ENCODE results near the gene SIRPB2.

The SIRPB2 gene

DNA sequence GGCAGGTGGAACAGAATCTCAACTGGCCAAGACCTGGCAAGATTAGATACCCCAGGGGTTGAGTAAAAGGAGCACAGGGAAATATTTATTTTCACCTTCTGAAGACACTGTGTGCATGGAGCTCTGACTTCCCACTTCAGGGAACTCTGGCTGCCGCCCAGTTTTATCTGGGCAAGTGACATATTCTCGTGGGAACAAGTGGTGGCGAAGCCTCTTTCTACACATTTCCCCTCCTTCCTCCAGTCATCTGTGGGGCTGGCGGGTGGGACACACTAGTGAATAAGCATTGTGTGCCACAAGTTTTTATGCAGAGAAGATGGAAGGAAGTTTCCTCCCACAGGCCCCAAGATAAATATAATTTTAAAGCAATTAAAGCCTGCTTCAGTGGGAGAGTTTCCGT, 48.1 kb downstream of the SIRPB2 start:
- DNase-seq (ENCODE audit: low read depth in 4 of 4, low spot score in 1 of 4), result no peak

GRCh38 chr20:1442304-1442703, 48.9 kb downstream of the SIRPB2 start:
- no peak for DNase-seq (ENCODE audit: low read depth in 4 of 4, low spot score in 1 of 4)

DNA sequence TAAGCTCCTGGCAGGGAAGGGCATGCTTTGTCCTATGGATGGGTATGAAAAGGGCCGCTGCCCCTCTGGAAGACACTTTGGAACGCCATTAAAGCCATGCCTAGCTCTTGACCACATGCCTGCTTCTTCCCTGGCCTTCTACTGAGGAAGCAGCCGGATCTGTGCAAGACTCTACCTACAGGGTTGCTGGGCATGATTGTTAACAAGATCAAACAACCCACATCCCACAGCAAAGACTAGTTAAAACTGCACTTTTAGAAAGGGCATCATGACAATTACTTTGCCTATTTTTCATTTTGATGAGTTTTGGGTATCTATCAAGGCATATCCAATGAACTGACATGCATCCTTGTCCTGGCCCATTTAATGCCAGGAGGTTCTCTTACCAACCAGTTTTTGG, 50.1 kb downstream of the SIRPB2 start:
- DNase-seq (ENCODE audit: low read depth in 4 of 4, low spot score in 1 of 4), result no peak

- no peak for DNase-seq (ENCODE audit: low read depth in 4 of 4, low spot score in 1 of 4)
Observed at GRCh38 chr20:1440024-1440423, 51.2 kb downstream of the SIRPB2 start.

DNA sequence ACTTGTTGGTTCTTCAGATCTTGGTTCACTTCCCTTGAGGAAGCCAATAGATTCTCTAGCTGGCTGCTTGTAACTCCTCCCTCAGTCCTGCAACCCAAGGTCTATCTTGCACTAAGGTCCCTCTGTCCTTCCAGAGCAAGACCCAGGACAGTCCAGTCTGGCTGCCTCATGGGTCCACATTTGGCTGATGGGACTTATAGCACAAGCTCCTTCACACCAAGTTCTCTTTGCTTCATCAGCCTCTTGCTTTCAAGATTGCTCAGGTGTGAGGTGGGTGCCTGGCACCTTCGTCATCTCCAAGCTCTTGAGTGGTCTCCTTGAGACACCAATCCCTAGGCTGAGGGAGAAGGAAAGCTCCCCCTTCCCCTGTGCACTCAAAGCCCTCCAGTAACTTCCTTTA, 52.9 kb downstream of the SIRPB2 start:
- no peak for DNase-seq (ENCODE audit: low read depth in 4 of 4, low spot score in 1 of 4)

DNA sequence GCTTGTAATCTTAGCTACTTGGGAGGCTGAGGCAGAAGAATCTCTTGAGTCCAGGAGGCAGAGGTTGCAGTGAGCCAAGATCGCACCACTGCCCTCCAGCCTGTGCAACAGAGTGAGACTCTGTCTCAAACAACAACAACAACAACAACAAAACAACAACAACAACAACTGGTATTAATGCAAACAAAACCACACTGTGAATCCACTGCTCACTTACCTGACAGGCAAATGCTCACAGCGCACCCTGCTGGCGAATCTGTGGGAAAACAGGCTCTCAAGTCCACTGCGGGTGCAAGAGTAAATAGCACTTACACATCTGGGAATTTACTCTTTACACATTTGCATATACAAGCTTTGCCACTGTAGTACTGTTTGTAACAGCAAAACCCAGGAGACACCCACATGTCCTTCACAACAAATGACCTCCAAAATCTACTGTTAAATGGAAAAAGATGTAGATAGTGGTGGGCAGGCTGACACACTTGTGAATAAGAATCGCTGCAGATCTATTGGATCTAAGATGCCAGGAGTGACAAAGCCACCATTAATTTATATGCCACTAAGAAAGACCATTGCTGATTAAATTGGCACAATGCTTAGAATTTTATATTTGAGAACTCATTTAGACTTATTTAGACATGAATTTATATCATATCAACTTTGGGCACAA, 53.9 kb downstream of the SIRPB2 start:
- peak; percentile 46 to 69 (median 59) for DNase-seq (ENCODE audit: low read depth in 4 of 4, low spot score in 1 of 4)

- no peak for DNase-seq (ENCODE audit: low read depth in 4 of 4, low spot score in 1 of 4)
Observed at GRCh38 chr20:1436263-1436662, 55.0 kb downstream of the SIRPB2 start.

- no peak for DNase-seq (ENCODE audit: low read depth in 4 of 4, low spot score in 1 of 4)
Observed at GRCh38 chr20:1435337-1435699, 55.9 kb downstream of the SIRPB2 start.

- peak in 1 of 4 experiments; percentile 29 for DNase-seq (ENCODE audit: low read depth in 4 of 4, low spot score in 1 of 4)
Observed at GRCh38 chr20:1434571-1435336, 56.5 kb downstream of the SIRPB2 start.

DNA sequence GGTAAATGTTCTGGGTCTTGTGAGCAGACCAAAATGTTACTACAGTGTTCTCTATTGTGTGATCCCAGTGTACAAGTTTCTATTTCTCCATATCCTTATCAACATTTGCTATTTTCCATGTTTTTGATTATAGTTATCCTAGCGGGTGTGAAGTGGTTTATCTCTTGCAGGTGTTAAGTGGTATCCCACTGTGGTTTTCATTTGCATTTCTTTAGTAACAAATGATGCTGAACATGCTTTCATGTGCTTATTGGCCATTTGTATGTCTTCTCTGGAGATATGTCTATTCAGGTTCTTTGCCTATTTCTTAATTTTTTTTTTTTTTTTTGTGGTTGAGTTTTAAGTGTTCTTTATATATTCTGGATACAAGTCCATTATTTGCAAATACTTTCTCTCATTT, 60.1 kb downstream of the SIRPB2 start:
- DNase-seq (ENCODE audit: low read depth in 4 of 4, low spot score in 1 of 4), result no peak

DNA sequence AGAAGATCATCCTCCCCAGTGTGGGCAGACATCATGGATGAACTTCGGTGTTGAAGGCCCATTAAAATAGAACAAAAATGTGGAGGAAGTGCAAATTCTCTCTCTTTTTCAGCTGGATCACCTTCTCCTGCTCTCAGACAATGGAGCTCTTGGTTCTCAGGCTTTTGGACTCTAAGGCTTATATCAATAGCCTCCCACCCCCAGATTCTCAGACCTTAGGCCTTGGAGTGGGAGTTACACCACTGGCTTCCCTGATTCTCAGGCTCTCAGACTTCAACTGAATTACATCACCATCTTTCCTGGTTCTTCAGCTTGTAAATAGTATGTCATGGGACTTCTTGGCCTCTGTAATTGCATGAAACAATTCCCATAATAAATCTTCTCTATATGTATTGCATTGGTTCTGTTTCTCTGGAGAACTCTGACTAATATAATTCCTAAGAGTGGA, 61.2 kb downstream of the SIRPB2 start:
- no peak for DNase-seq (ENCODE audit: low read depth in 4 of 4, low spot score in 1 of 4)

DNA sequence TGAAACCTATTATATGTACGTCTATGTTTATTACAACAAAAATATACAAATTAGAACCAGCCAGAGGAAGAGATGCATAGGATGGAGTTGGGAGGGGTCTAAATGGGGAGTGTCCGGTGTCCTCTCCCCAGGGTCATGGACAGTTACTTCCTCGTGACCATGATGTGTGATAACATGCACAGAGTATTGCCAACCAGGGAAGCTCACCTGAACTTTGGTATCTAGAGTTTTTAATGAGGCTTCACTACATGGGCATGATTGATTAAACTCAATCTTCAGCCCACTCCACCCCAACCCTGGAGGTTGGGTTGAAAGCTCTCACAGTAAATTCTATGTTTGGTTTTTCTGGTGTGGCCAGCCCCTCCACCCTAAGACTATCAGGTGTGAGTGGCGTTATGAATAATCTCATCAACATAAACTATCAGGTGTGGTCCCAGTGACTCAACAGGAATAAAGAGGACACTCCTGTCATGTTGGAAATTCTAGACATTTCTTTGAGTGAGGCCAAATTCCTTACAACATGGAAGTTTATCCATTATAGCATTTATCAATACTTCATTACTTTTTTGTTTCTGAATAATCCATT, 62.0 kb downstream of the SIRPB2 start:
- DNase-seq (ENCODE audit: low read depth in 4 of 4, low spot score in 1 of 4), result no peak

- DNase-seq (ENCODE audit: low read depth in 4 of 4, low spot score in 1 of 4), result no peak
Observed at GRCh38 chr20:1427457-1428054, 63.7 kb downstream of the SIRPB2 start.

DNA sequence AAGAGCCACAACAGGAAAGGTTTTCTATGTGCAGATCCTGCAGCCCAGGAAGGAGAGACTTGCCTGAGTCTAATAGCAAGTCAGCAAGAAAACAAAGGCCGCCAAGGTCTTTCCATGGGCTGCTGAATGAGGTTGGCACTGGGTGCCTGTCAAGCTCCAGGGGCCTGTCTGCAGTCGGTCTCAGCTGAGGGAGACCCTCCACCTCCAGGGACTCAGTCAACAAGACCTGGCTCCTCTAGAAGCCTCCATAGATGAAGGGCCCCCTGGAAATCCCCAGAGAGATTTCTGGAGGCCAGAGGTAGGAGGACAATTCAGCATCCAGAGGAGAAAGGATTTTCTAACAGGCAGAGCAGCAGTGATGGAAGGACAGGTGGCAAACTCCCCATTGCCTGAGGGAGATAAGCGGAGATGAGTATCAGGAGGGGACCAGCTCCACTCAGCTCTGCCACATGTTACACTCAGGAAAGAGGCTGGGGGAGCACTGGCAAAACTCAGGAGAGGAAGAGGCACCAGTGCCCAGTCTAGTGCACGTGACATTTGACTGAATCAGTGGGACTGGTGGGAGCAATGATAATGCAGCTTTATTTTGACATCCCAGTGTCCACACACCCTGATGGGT, 64.9 kb downstream of the SIRPB2 start:
- DNase-seq (ENCODE audit: low read depth in 4 of 4, low spot score in 1 of 4), result no peak

All from stimulated activated CD4-positive, alpha-beta T cell treated with anti-CD3 and anti-CD28 coated beads, Interleukin-1b, Interleukin-23, amount 100 ng/mL, for 24 hours (primary cell).